Dedifferentiated amniotic fluid mesenchymal stem cell (primary cell): ENCODE results near the gene BRPF3.

Experiments
- DNase-seq: peaks from one replicate; pipeline ENCODE4 v3.0.0-alpha.2; 2016; ENCODE audit errors: extremely low spot score

The BRPF3 gene

GRCh38 chr6:36229223-36229622 is 32.7 kb downstream of the BRPF3 start:
- DNase-seq: no peak

- DNase-seq: no peak
These were observed 33.8 kb downstream of the BRPF3 start for GRCh38 chr6:36230371-36230770.

GRCh38 chr6:36232172-36232571 is 35.6 kb downstream of the BRPF3 start:
- no peak for DNase-seq

- DNase-seq: no peak
These were observed 38.8 kb downstream of the BRPF3 start for GRCh38 chr6:36235309-36235708.

- no peak for DNase-seq
These were observed 39.3 kb downstream of the BRPF3 start for GRCh38 chr6:36235862-36236261.

- no peak for DNase-seq
These were observed 43.2 kb downstream of the BRPF3 start for GRCh38 chr6:36239774-36240173.

- no peak for DNase-seq
These were observed 45.2 kb downstream of the BRPF3 start for GRCh38 chr6:36241728-36242127.

GRCh38 chr6:36242161-36242560 is 45.6 kb downstream of the BRPF3 start:
- DNase-seq: no peak

- DNase-seq: no peak
These were observed 46.1 kb downstream of the BRPF3 start for GRCh38 chr6:36242626-36243025.

- DNase-seq: no peak
These were observed 47.1 kb downstream of the BRPF3 start for GRCh38 chr6:36243562-36244212.

GRCh38 chr6:36244641-36245280 is 48.2 kb downstream of the BRPF3 start:
- no peak for DNase-seq

- DNase-seq: no peak
These were observed 49.1 kb downstream of the BRPF3 start for GRCh38 chr6:36245572-36246061.

- DNase-seq: no peak
These were observed 50.1 kb downstream of the BRPF3 start for GRCh38 chr6:36246506-36247268.

GRCh38 chr6:36247693-36248092 is 51.1 kb downstream of the BRPF3 start:
- DNase-seq: no peak

- no peak for DNase-seq
These were observed 52.4 kb downstream of the BRPF3 start for GRCh38 chr6:36248980-36249379.

- no peak for DNase-seq
These were observed 53.0 kb downstream of the BRPF3 start for GRCh38 chr6:36249536-36249935.

GRCh38 chr6:36252005-36252404 is 55.5 kb downstream of the BRPF3 start:
- DNase-seq: no peak

- DNase-seq: no peak
These were observed 67.0 kb downstream of the BRPF3 start for GRCh38 chr6:36263390-36264000.

- no peak for DNase-seq
These were observed 69.2 kb downstream of the BRPF3 start for GRCh38 chr6:36265744-36266143.

GRCh38 chr6:36266913-36267644 is 70.5 kb downstream of the BRPF3 start:
- DNase-seq: no peak

GRCh38 chr6:36267731-36268477 is 71.4 kb downstream of the BRPF3 start:
- no peak for DNase-seq
